Prostate gland (tissue), 2 donors: ENCODE measurements around the gene FHL3.

Experiments used
- POLR2AphosphoS5 ChIP-seq: sonication (generic); formaldehyde crosslinking; IDR thresholded peaks from one replicate; pipeline ENCODE4 v1.6.1; 2017; ENCODE audit warnings: antibody characterized with exemption
- TF ChIP-seq, protein P1 (sequence below), 4 experiments: fragments of 200-600 bp in 2 of 4; fragments of 450-650 bp in 2 of 4; sonication (generic) in 2 of 4; IDR thresholded peaks; 1 replicate in 3 of 4; 2 replicates in 1 of 4; pipeline ENCODE4 v1.5.1; 2016 to 2019; ENCODE audit warnings: antibody characterized with exemption in 4 of 4, mild to moderate bottlenecking in 2 of 4, moderate library complexity in 2 of 4

DNA sequence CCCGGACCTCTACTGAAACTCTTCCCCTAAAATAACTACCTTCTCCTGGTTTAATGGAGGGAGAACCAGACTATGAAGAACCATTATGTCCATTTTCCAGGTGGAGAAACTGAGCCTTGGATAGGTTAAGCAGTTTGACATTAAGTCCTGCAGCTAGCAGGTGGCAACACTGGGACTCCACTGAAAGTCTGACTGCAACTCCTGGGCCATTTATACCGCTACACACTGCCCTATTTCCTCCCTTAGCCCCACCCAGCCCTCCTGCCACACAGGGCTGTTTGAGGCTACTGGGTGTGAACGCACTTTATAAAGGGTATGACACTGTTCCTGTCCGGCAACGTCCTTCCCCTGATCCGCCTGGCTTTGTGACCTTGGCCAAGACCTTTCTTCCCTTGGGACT, 58.0 kb downstream of the FHL3 start:
- TF ChIP-seq, protein P1, sequence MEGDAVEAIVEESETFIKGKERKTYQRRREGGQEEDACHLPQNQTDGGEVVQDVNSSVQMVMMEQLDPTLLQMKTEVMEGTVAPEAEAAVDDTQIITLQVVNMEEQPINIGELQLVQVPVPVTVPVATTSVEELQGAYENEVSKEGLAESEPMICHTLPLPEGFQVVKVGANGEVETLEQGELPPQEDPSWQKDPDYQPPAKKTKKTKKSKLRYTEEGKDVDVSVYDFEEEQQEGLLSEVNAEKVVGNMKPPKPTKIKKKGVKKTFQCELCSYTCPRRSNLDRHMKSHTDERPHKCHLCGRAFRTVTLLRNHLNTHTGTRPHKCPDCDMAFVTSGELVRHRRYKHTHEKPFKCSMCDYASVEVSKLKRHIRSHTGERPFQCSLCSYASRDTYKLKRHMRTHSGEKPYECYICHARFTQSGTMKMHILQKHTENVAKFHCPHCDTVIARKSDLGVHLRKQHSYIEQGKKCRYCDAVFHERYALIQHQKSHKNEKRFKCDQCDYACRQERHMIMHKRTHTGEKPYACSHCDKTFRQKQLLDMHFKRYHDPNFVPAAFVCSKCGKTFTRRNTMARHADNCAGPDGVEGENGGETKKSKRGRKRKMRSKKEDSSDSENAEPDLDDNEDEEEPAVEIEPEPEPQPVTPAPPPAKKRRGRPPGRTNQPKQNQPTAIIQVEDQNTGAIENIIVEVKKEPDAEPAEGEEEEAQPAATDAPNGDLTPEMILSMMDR (IDR thresholded peaks at IDR 0.05): no peak
- TF ChIP-seq POLR2AphosphoS5: no peak
